Midbrain (tissue), 1 donor: ENCODE measurements around the gene TTYH1.

Experiments
- DNase-seq: peaks from one replicate; lab custom pipeline; 2025; lab: John Stamatoyannopoulos, UW

The TTYH1 gene

DNA sequence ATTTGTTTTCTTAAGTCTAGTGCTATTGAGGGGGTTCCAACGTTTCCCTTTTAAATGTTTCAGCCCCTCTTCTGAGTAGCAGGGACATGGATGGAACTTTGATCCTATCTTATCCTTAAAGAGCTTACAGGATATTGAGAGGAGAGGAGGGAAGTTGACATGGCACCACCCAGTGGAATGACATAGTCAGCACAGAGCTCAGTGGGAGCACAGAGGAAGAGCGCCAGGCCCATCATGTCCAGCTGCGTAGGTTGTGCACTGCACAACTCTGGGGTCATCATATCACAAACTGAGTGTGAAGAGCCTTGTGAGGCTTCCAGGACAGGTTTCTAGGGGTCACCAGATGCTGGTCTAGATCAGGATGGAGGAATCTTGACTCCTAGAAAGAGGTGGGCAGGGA lies 62.4 kb downstream of the TTYH1 start:
- DNase-seq, result no peak

DNA sequence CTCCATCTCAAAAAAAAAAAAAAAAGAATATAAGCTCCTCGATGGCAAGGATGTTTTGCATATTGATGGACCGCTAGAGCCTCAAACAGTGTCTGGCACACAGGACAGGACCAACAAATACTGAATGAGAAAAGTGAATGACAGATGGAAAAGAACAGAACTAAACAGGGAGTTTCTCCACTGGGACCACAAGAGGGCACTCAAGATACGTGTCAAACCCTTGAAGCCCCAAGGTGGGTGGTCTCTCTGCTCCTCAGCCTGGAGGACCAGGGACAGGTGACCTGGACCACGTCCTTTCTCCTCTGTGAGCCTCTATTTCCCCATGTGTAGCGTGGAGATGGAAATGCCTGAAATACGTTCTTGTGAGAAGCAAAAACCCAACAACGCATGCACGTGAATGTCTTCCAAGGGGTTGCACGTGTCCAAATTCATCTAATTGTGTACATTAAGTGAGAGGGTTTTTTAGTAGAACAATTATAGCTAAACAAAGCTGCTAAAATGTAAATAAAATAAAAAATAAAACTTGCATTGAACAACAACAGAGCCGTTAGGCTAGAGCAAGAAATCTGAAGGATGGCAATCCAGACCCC lies 63.5 kb downstream of the TTYH1 start:
- DNase-seq, result no peak

DNA sequence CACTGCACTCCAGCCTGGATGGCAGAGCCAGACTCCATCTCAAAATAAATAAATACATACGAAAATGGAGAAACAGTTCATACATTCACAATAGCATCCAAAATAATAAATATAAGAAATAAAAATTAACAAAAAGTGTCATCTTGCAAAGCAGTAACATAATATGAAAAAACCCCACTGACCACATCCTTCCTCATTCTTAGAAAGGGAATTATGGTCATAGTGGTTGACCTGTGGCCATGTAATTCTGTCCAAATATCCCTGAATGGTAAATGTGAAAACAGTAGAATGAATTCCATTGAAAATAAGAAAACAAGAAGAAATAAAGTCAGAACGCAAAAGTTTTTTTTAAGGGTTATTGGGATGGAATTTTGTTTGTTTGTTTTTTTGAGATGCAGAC lies 64.8 kb downstream of the TTYH1 start:
- DNase-seq, result no peak

DNA sequence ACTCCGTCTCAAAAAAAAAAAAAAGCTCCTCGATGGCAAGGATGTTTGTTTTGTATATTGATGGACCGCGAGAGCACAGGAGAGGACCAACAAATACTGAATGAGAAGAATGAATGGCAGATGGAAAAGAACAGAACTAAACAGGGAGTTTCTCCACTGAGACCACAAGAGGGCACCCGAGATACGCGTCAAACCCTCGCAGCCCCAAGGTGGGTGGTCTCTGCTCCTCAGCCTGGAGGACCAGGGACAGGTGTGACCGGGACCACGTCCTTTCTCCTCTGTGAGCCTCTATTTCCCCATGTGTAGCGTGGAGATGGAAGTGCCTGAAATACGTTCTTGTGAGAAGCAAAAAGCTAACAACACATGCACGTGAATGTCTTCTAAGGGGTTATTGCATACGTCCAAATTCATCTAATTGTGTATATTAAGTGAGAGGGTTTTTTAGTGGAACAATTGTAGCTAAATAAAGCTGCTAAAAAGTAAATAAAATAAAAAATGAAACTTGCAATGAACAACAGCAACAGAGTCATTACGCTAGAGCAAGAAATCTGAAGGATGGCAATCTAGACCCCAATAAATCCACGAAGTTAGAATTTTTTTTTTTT lies 66.2 kb downstream of the TTYH1 start:
- peak; percentile 39 for DNase-seq

DNA sequence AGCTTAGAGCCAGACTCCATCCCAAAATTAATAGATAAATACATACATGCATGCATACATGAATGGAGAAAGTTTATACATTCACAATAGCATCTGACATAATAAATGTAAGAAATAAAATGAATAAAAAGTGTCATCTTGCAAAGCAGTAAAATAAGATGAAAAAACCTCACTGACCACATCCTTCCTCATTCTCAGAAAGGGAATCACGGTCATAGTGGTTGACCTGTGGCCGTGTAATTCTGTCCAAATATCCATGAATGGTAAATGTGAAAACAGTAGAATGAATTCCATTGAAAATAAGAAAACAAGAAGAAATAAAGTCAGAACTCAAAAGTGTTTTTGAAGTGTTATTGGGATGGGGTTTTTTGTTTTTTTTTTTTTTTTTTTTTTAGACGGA lies 67.6 kb downstream of the TTYH1 start:
- no peak for DNase-seq

DNA sequence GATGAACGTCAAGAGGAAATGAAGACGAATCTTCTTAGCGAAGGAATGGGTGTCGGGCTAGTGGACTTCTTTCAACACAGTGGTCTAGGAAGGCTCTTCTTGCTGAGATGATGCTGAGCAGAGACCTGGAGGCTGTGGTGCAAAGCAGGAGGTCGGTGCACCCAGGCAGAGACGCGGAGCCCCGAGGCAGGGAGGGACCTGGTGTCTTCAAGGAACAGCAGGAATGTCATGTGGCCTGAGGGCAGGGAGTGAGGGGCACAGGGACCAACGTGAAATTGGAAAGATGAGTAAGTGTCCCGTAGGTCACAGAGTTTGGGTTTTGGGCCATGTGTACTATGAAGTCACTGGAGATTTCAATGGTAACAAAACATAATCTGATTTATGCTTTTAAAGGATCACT lies 69.2 kb downstream of the TTYH1 start:
- DNase-seq, result no peak

DNA sequence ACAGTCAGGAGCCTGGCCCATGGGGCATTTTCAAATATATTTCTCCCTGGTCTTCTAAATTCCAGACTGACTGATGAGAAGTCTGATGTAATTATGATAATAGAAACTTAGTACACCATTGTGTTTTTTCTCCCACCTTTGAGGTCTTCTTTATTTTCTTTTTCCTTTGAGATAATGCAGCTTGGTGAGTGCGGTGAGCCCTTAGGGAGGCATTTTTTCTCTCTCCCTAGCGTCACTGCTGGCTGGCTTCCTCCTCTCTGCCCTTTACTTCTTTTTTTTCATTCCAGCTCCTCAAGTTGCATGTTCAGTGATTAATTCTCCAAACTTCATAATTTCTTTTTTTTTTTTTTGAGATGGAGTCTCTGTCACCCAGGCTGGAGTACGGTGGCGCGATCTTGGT lies 70.6 kb downstream of the TTYH1 start:
- DNase-seq, result no peak
